ENCODE results near the gene RANGAP1. TPM values are rescaled to one million over a fixed set of nuclear protein-coding genes. Genes with fewer than 3 reads are reported as not detected.

Gene RANGAP1
- total and polyA plus RNA-seq, 2 of the 4 experiments (the other 2 are of a cell fraction): 71.2 to 148 TPM

DNA sequence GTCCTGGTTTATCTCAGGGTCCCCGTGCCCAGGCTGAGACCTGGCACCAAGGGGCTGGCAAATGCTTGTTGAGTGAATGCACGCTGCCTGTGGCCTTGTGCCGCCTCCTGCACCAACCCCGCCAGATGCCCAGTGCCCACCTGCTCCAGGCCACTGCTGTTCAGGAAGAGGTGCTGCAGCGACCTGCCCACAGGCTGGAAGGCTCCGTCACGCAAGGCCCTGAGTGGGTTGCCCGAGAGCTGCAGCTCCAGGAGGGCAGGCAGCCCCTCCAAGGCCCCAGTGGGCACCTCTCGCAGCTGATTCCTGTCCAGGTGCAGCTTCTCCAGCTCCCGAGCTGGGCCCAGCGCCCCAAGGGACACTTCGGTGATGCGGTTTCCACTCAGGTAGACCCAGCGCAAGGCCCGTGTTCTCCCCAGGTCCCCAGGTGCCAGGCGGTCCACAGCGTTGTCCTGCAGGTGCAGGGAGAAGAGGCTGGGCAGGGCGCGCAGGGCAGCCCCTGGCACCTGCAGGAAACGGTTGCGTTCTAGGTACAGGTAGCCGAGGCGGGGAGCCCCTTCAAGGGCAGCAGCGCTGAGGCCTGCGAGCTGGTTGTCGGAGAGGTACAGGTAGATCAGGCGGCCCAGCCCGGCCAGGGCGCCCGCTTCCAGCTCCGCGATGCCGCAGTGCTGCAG, 48.8 kb downstream of the RANGAP1 start:
- H3K9ac ChIP-seq (ENCODE audit: low read depth, low read length): no peak overlapping the region
- no peak for ATAC-seq (ENCODE audit: low read depth)
- no peaks in the 10 kb centered on the region for H3K9me3 ChIP-seq (ENCODE audit: control insufficient read depth, insufficient read depth, low read length)
- no peaks in the 10 kb centered on the region for H3K9me1 ChIP-seq (ENCODE audit: insufficient read depth, low read length)
- DNase-seq: no peak
- peaks cover 3% of the 10 kb centered on the region; the same call in 1 of the 2 replicates for H4K20me1 ChIP-seq (ENCODE audit: insufficient read depth, low read length)
- H3K18ac ChIP-seq (ENCODE audit: low read depth, low read length): no peak overlapping the region
- no peak overlapping the region for H2BK15ac ChIP-seq (ENCODE audit: low read depth, low read length)
- H3K56ac ChIP-seq (ENCODE audit: extremely low read depth, insufficient read depth, low read length): no peak overlapping the region
- TF ChIP-seq, protein P1, sequence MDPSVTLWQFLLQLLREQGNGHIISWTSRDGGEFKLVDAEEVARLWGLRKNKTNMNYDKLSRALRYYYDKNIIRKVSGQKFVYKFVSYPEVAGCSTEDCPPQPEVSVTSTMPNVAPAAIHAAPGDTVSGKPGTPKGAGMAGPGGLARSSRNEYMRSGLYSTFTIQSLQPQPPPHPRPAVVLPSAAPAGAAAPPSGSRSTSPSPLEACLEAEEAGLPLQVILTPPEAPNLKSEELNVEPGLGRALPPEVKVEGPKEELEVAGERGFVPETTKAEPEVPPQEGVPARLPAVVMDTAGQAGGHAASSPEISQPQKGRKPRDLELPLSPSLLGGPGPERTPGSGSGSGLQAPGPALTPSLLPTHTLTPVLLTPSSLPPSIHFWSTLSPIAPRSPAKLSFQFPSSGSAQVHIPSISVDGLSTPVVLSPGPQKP (IDR thresholded peaks at IDR 0.05; ENCODE audit: borderline replicate concordance, low read depth, low read length): no peak
- no peak for TF ChIP-seq FOS (IDR thresholded peaks at IDR 0.05; ENCODE audit: low read depth, low read length)
- TF ChIP-seq SMC3 (IDR thresholded peaks at IDR 0.05; ENCODE audit: low read depth, low read length): no peak
- H3K79me1 ChIP-seq (ENCODE audit: low read depth in 1 of 2, low read length in 2 of 2): no peaks in the 10 kb centered on the region
- H4K8ac ChIP-seq (ENCODE audit: low read depth in 2 of 2, low read length in 2 of 2): peak overlapping the region in 1 of 2 experiments; percentile 30; a peak in 2 of 4 replicates
- no peak overlapping the region for H2BK20ac ChIP-seq (ENCODE audit: low read depth, low read length)
- H2BK5ac ChIP-seq (ENCODE audit: low read depth, low read length, poor library complexity, severe bottlenecking): no peak overlapping the region
- H4K5ac ChIP-seq (ENCODE audit: low read depth, low read length): no peak overlapping the region
- H3K4me2 ChIP-seq (ENCODE audit: low read depth, low read length): peak overlapping the region; percentile 30; the same call in 1 of the 2 replicates
- H3K4ac ChIP-seq (ENCODE audit: low read depth, low read length): 0 out of 2 replicates have a peak overlapping the region, but pooled peaks have one; percentile 11
- peak overlapping the region; percentile 61 for H2AK9ac ChIP-seq (replicated peaks; ENCODE audit: low read depth, low read length, poor library complexity)
- no peaks in the 10 kb centered on the region for H3K36me3 ChIP-seq (ENCODE audit: control insufficient read depth, insufficient read depth, low read length)
- peak overlapping the region; percentile 87 for H2AFZ ChIP-seq (replicated peaks; ENCODE audit: low read length, poor library complexity)
- H3K27ac ChIP-seq (ENCODE audit: insufficient read depth, low read length): no peak overlapping the region
- H2AK5ac ChIP-seq (ENCODE audit: low read depth, low read length): no peak overlapping the region
- no peaks in the 10 kb centered on the region for H3K27me3 ChIP-seq (ENCODE audit: control insufficient read depth, insufficient read depth, low read length)
- H4K91ac ChIP-seq (ENCODE audit: insufficient read depth, low read depth, low read length): no peak overlapping the region
- 92% methylated on average over 17 of the region's 33 CpGs; no CpG with 5 or more reads in 1 of the 2 experiments for WGBS, 2 experiments (ENCODE audit: extremely low coverage in 2 of 2, insufficient read length in 1 of 2)
- 0 out of 2 replicates have a peak, but pooled peaks cover 4% of the 10 kb centered on the region for H3K4me1 ChIP-seq (ENCODE audit: control insufficient read depth, insufficient read depth, low read length)
- CTCF ChIA-PET: interaction anchor here (0.5 to 0.6 kb wide), 2 partner anchors 35 to 253 kb away, joined by 3 read pairs; no protein-coding TSS in a partner anchor
- intact Hi-C loops (cut with micrococcal nuclease) (no loop called here), in situ Hi-C loops (cut with MboI; ENCODE audit: low sequenced_read_pairs) (no loop called here), dilution Hi-C loops (cut with HindIII; ENCODE audit: low sequenced_read_pairs, unreplicated experiment) (no loop called here)
- no peak overlapping the region for H3K23ac ChIP-seq (ENCODE audit: low read depth, low read length)
- no peak overlapping the region for H3K14ac ChIP-seq (replicated peaks; ENCODE audit: low read depth, low read length)
- H3K4me3 ChIP-seq (ENCODE audit: insufficient read depth, low read depth, low read length): peak overlapping the region; percentile 25
- H2BK120ac ChIP-seq (ENCODE audit: low read depth, low read length): no peak overlapping the region
- POLR2A ChIA-PET (ENCODE audit: unreplicated experiment): no interaction called here
- BruUV-seq (replicated peaks): no TSS peak
